Measurements from ENCODE around the gene FZD10.

Gene FZD10

DNA sequence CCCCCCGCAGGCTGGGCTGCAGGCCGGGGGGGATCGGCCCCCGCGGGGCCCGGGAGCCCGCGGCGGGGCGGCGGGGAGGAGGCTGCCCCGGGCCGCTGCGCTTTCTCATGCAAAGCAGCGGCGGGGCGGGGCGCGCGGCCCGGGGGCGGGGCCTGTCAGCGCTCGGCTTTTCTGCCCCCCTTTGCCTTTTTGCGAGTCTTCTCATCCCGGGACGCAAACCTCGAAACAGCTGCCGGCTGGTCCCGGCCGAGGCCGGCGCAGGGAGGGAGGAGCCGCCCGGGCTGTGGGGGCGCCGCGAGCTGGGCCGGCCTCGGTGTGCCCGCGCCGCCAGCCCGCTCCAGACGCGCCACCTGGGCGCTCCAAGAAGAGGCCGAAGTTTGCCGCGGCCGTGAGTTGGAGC, at the start of gene FZD10:
Gene FZD10 (plus strand): TSS at position 198 of the 400 bp plus-strand sequence. CDS start 479 bp downstream, outside the sequence.
- DNase-seq, result no peak

DNA sequence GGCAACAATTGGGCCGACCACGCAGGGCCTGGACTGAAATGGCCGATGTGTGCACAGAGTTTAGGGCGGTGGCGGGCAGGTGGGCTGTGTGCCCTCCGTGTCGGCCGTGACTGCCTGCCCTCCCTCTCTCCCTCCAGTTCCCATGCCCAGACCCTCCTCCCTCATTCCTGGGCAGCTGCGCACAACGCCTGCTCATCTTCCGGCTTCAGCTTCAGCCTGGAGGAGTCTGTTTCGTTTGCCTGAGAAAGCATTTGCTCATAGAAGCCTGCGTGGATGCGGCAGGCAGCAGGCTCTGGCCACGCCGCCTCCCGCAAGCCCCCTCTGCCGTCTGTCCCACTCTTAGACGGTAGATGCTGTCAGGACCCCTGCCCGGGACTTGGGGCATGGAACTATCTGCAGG, 47.3 kb upstream of the FZD10 start:
- no peak for DNase-seq

- no peak for DNase-seq
Observed at GRCh38 chr12:130115646-130116045, 46.6 kb upstream of the FZD10 start.

GRCh38 chr12:130116791-130117190, 45.5 kb upstream of the FZD10 start:
- no peak for DNase-seq

GRCh38 chr12:130117233-130117632, 45.0 kb upstream of the FZD10 start:
- DNase-seq, result no peak

DNA sequence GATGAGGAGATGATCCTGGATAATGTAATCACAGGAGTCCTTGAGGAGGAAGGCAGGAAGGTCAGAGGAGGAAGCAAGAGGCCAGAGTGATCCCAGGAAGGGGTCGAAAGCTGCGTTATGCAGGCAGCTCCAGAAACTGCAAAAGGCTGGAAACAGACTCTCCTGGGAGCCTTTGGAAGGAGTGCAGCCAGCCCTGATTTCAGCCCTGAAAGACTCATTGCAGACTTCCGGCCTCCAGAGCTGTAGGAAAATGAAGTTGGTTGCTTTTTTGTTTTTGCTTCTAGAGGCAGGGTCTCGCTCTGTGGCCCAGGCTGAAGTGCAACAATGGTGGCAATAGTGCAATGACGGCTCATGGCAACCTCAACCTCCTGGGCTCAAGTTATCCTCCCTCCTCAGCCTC, 44.6 kb upstream of the FZD10 start:
- no peak for DNase-seq

DNA sequence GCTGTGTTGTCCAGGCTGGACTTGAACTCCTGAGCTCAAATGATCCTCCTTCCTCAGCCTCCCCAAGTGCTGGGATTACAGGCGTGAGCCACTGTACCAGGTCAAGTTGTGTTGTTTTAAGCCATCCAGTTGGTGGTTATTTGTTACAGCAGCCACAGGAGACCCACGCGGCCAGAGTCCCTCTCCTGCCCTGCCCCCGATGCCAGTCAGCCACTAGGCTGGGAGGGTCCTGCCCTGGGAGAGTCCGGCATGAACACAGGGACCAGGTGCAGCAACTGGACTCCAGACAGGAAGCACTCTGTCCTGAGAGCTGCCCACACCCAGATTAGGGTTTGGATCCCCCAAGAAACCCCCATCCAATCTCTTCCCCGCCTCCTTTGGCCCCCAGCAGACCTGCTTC, 44.1 kb upstream of the FZD10 start:
- DNase-seq, result no peak

DNA sequence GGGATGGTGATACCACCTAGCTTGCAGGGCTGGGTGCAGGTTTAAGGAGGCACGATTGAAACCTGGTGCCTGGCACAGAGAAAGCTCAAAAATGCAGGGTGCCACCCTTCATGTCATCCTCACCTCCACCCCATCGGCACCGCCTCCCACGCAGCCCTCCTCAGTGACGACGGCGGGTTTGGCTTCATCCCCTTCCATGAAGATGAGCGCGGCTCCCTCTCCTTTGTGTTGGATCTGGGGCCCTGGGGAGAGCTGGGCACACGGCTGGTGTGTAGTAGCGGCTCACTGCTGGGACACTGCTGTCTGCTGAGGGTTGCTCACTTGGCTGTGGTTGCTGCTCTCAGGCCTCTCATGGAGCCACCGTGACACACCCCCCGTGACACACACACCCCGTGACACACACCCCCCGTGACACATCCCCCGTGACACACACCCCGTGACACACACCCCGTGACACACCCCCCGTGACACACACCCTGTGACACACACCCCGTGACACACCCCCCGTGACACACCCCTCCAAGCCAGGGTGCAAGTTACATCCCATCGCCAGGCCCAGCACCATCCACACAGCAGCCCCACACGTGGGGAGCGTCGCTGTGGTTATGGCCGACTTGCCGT, 42.9 kb upstream of the FZD10 start:
- DNase-seq, result no peak

DNA sequence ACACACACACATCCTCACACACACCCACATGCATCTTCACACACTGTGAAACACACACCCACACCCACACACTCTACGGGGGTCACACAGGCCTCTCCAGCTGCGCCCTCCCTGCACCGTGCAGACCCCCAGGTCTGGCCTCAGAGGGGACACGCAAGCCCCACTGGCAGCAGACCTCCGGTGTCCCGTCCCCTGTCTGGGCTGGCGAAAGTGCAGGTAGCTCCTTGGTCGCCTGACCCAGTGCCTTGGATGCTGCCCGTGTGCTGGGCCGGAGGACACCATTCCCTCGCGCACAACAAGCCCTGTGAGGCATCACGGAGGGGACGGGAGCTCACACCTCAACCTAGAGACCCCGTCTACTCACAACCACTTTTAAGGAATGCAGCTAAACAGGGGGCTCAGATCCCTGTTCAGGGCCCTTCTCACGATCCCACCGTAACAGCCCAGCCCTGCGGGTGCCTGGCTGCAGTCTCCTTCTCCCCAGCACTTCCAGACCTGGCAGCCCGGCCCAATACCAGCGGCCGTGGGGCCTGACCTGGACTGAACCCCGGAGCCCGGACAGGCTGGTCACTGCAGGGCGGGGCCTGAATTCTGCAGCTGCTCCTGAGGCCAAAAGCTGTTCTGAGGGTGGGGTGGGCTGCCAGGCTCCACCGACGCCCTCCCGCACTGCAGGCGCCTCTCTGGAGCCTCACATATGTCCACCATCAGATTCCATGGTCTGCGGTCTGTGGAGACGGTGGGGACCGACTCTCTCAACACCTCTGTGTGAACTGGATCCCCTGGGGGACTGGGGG, 42.1 kb upstream of the FZD10 start:
- DNase-seq, result no peak

GRCh38 chr12:130121226-130122000, 40.9 kb upstream of the FZD10 start:
- no peak for DNase-seq

- no peak for DNase-seq
Observed at GRCh38 chr12:130122356-130122755, 39.9 kb upstream of the FZD10 start.

DNA sequence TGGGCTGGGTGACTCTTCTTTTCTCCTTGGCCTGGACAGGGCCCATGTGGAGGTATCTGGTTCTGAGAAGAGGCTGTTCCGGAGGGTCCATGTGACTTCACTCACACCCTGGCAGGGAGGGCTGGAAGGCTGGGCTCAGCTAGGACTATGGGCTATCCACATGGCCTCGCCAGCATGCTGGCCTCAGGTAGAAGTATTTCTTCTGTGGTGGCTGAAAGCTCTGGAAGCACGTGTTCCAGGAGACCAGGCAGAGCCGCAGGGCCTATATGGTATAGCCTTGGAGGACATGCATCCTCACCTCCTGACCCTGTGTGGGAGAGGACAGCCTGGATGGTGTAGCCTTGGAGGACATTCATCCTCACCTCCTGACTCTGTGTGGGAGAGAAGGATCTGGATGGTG, 38.2 kb upstream of the FZD10 start:
- DNase-seq, result no peak

GRCh38 chr12:130124605-130125244, 37.5 kb upstream of the FZD10 start:
- DNase-seq, result no peak

DNA sequence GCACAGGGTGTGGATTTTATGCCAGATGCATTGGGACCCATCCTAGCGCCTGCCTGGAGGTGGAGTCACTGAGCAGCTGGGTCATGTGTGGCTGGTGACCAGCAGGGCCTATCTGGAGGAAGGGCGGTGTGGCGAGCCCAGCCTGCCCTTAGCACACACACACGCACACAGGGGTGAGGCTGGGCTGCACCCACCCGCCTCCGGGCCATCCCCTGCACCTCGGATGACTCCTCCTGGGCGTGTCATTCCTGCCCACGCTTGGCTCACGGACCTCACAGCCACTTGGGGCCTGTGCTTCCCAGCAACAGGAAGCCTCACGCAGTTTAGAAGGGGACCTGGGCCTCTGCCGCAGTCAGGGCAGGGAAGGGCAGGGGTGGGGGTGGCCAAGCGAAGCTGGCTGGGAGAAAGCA, 36.2 kb upstream of the FZD10 start:
- DNase-seq, result no peak

GRCh38 chr12:130127532-130127911, 34.7 kb upstream of the FZD10 start:
- no peak for DNase-seq

DNA sequence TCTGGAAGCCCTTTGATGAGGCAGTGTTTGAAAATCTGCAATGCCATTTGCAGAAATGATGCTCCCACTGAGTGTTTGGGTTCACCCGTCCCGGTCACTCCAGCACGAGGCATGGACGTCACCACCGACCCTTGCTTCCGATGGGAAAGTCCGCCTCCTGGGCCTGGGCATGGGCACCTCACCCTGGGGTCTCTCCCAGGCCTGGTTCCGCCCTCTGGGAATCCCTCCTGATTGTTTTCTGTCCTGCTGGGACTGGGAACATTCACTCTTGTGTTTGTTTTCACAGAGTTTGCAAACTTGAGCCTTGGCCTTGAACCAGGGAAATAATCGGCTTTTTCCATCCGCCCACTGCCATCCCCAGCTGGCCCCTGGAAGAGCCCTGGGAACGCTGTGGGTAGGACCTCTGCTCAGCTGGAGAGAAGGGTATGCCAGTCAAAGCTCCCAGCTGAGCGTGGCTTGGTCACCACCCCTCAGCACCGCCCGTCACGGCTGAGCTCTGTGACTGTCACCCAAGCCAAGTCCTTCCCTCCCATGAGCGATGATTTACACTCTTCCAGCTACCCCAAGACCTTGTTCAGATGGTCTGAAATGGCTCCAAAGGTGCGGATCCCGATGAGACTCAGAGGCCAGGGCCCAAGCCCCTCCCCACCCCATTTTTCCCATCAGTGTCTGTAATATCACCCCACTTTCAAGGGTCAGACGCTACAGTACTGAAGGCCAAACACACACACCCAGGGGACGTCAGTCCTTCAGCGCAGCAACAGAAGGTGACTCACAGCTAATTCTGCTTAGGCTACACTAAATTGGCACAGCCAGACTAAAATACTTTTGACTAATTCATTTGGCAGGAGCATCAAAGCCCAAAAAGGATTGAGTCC, 34.1 kb upstream of the FZD10 start:
- DNase-seq, result no peak

GRCh38 chr12:130128790-130129735, 33.2 kb upstream of the FZD10 start:
- no peak for DNase-seq

DNA sequence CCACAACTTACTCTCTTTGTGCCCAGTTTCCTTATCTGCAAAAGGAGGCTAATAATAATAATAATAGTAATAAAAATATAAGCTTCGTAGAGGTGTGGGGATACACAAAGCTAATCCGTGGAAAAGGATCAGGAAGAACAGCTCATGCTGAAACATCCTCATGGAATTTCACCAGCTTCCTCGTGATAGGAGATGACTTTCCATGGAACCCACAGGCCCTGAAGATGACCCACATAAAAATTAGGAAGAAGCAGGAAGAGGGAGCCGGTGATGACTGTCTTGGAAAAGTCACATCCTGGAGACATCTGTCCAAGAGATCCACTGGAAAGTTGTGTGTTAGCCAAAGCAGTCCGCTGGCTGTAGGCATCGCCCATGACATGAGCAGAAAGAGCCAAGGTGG, 31.9 kb upstream of the FZD10 start:
- no peak for DNase-seq

GRCh38 chr12:130131025-130131424, 31.2 kb upstream of the FZD10 start:
- DNase-seq, result no peak

GRCh38 chr12:130131801-130132200, 30.5 kb upstream of the FZD10 start:
- DNase-seq, result no peak

GRCh38 chr12:130132831-130133511, 29.3 kb upstream of the FZD10 start:
- DNase-seq, result no peak

All from activated T-cell treated with anti-CD3 and anti-CD28 coated beads for 4 hours (primary cell).